SK-N-SH (cell line): ENCODE measurements around the gene PCSK5. TPM values are rescaled to one million over a fixed set of nuclear protein-coding genes. Genes with fewer than 3 reads are reported as not detected.

Experiments used
- CTCF ChIA-PET: fragments of 300-600, 350-600 bp; formaldehyde crosslinking; extraction: SDS; loops from one replicate; lab custom pipeline; 2021; lab: Yijun Ruan, JAX
- POLR2A ChIA-PET: fragments of 350-600 bp; sonication (Branson Sonifier 250); formaldehyde crosslinking; extraction: SDS; loops from one replicate; lab custom pipeline; 2020; ENCODE audit warnings: antibody characterized with exemption, inconsistent platforms; lab: Yijun Ruan, JAX
- DNase-seq: peaks from one replicate; pipeline ENCODE4 v3.0.0; 2012
- H2AFZ ChIP-seq: fragments of 200-600 bp; sonication (generic); 2 replicates; pipeline ENCODE4 v1.8.1; 2016; ENCODE audit warnings: antibody characterized with exemption, mild to moderate bottlenecking, low read depth
- H3F3A ChIP-seq: fragments of 200-600 bp; sonication (generic); replicated peaks from 2 replicates; pipeline ENCODE3; 2016; ENCODE audit warnings: antibody characterized with exemption, mild to moderate bottlenecking; ENCODE audit not compliant: insufficient read depth
- H3K27ac ChIP-seq, 2 experiments: fragments of 200-500 bp in 1 of 2; fragments of 200-600 bp in 1 of 2; sonication (Bioruptor generic) in 1 of 2; sonication (generic), shearing (Covaris generic) in 1 of 2; 2 replicates each; pipeline versions ENCODE4 v1.5.1 to v1.6.1; 2014 to 2016; ENCODE audit warnings: low read depth in 2 of 2, inconsistent platforms in 1 of 2, low read length in 1 of 2, mild to moderate bottlenecking in 1 of 2, mixed read lengths in 1 of 2
- H3K27me3 ChIP-seq: fragments of 200-600 bp; sonication (generic), shearing (Covaris generic); 2 replicates; pipeline ENCODE4 v1.6.1; 2016; ENCODE audit warnings: mixed run types; ENCODE audit not compliant: insufficient read depth
- H3K36me3 ChIP-seq, 2 experiments: fragments of 200-500 bp in 1 of 2; fragments of 200-600 bp in 1 of 2; sonication (Bioruptor generic) in 1 of 2; sonication (generic) in 1 of 2; replicated peaks in 1 of 2; 2 replicates each; pipeline versions ENCODE3 to v1.5.1; 2014 to 2016; ENCODE audit warnings: low read length in 1 of 2, mild to moderate bottlenecking in 1 of 2; ENCODE audit not compliant: insufficient read depth in 2 of 2, control insufficient read depth in 1 of 2
- H3K4me1 ChIP-seq, 2 experiments: fragments of 200-500 bp in 1 of 2; fragments of 200-600 bp in 1 of 2; sonication (Bioruptor generic) in 1 of 2; sonication (generic), shearing (Covaris generic) in 1 of 2; 2 replicates each; pipeline versions ENCODE4 v1.5.1 to v1.6.1; 2014 to 2016; ENCODE audit warnings: low read depth in 1 of 2, low read length in 1 of 2, mixed run types in 1 of 2; ENCODE audit not compliant: insufficient read depth in 2 of 2, control insufficient read depth in 1 of 2
- H3K4me2 ChIP-seq: fragments of 200-600 bp; sonication (generic), shearing (Covaris generic); 2 replicates; pipeline ENCODE4 v1.6.1; 2017; ENCODE audit warnings: mixed run types
- H3K4me3 ChIP-seq, 2 experiments: fragments of 200-500 bp in 1 of 2; fragments of 200-600 bp in 1 of 2; sonication (Bioruptor generic) in 1 of 2; sonication (generic), shearing (Covaris generic) in 1 of 2; 2 replicates each; pipeline versions ENCODE4 v1.5.1 to v1.8.1; 2014 to 2016; ENCODE audit warnings: low read depth in 2 of 2, inconsistent platforms in 1 of 2, low read length in 1 of 2, mild to moderate bottlenecking in 1 of 2, mixed read lengths in 1 of 2, moderate library complexity in 1 of 2
- H3K79me2 ChIP-seq: fragments of 200-600 bp; sonication (generic); 2 replicates; pipeline ENCODE4 v1.8.1; 2017; ENCODE audit warnings: mild to moderate bottlenecking; ENCODE audit not compliant: insufficient read depth
- H3K9ac ChIP-seq: fragments of 200-600 bp; sonication (generic); 2 replicates; pipeline ENCODE4 v1.6.1; 2017; ENCODE audit warnings: mixed run types
- H3K9me2 ChIP-seq: fragments of 200-600 bp; sonication (generic); 2 replicates; pipeline ENCODE4 v1.6.1; 2017; ENCODE audit warnings: mixed run types
- H3K9me3 ChIP-seq: fragments of 200-600 bp; sonication (generic); 2 replicates; pipeline ENCODE4 v1.6.1; 2017; ENCODE audit warnings: mixed run types, mild to moderate bottlenecking, moderate library complexity
- H4K20me1 ChIP-seq: fragments of 200-600 bp; sonication (generic); 2 replicates; pipeline ENCODE4 v1.6.1; 2017; ENCODE audit warnings: mild to moderate bottlenecking, mixed run types; ENCODE audit not compliant: insufficient read depth
- CHD2 ChIP-seq: fragments of 150-350 bp; IDR thresholded peaks from 2 replicates; pipeline ENCODE4 v1.6.1; 2018; ENCODE audit warnings: low read length; ENCODE audit not compliant: partially characterized antibody
- EP300 ChIP-seq, 2 experiments: IDR thresholded peaks; 2 replicates each; pipeline versions ENCODE4 v1.4.0 to v1.6.1; 2012; ENCODE audit warnings: borderline replicate concordance in 1 of 2, low read depth in 1 of 2, low read length in 1 of 2
- EZH2phosphoT487 ChIP-seq: fragments of 200-600 bp; sonication (generic); IDR thresholded peaks from 2 replicates; pipeline ENCODE4 v1.6.1; 2017; ENCODE audit warnings: low read depth, mixed run types, mild to moderate bottlenecking, antibody characterized with exemption, moderate library complexity, borderline replicate concordance
- FOXJ3 ChIP-seq: sonication (generic); formaldehyde crosslinking; IDR thresholded peaks from 2 replicates; pipeline ENCODE4 v1.5.1; 2020; ENCODE audit warnings: mild to moderate bottlenecking, missing genetic modification reagents
- IRF3 ChIP-seq: fragments of 150-350 bp; IDR thresholded peaks from 2 replicates; pipeline ENCODE4 v1.6.1; 2016; ENCODE audit warnings: mild to moderate bottlenecking, low read depth, low read length
- JUND ChIP-seq: IDR thresholded peaks from 2 replicates; pipeline ENCODE4 v1.4.0; 2012
- MXI1 ChIP-seq: IDR thresholded peaks from 2 replicates; pipeline ENCODE4 v1.6.1; 2012; ENCODE audit warnings: mild to moderate bottlenecking, low read depth, low read length, improper control_type of control experiment
- RAD21 ChIP-seq: IDR thresholded peaks from 2 replicates; pipeline ENCODE4 v1.6.1; 2012; ENCODE audit warnings: mild to moderate bottlenecking, low read length
- RCOR1 ChIP-seq: fragments of 150-350 bp; IDR thresholded peaks from 2 replicates; pipeline ENCODE4 v1.6.1; 2017; ENCODE audit warnings: antibody characterized with exemption, low read length
- RFX5 ChIP-seq: IDR thresholded peaks from 2 replicates; pipeline ENCODE4 v1.6.1; 2012; ENCODE audit warnings: mild to moderate bottlenecking, improper control_type of control experiment, low read length
- TAF1 ChIP-seq: IDR thresholded peaks from 2 replicates; pipeline ENCODE4 v1.6.1; 2012; ENCODE audit warnings: low read depth, mild to moderate bottlenecking, low read length, moderate library complexity, borderline replicate concordance
- TCF12 ChIP-seq: IDR thresholded peaks from 2 replicates; pipeline ENCODE4 v1.4.0; 2012
- ZBTB33 ChIP-seq: IDR thresholded peaks from 2 replicates; pipeline ENCODE4 v1.4.0; 2012; ENCODE audit warnings: low read depth, borderline replicate concordance
- WGBS: methylation state at CpG from one replicate; pipeline ENCODE4 v1.1.6; 2017; ENCODE audit warnings: low lambda C conversion rate; 5-methylcytosine and 5-hydroxymethylcytosine counted together
- polyA plus RNA-seq, 3 experiments: library from polyadenylated mRNA; depleted of rRNA; stranded (reverse); fragments of >200 nt; gene quantifications; 2 replicates each; pipeline ENCODE4 v1.2.3, GENCODE V29; 2012
- TF ChIP-seq, protein P1 (sequence below): fragments of 200-600 bp; sonication (generic); IDR thresholded peaks from 2 replicates; pipeline ENCODE4 v1.6.1; 2017; ENCODE audit warnings: antibody characterized with exemption, mild to moderate bottlenecking, moderate library complexity

The PCSK5 gene
- polyA plus RNA-seq, 1 of the 3 experiments (the other 2 are of a cell fraction), result 0.08 TPM

- no peak overlapping the region for H2AFZ ChIP-seq
- no peaks in the 10 kb centered on the region for H3K4me1 ChIP-seq
- no peaks in the 10 kb centered on the region for H3K79me2 ChIP-seq
- no peaks in the 10 kb centered on the region for H3K9me2 ChIP-seq
- DNase-seq, result no peak
- H3K4me2 ChIP-seq, result no peak overlapping the region
- TF ChIP-seq EZH2phosphoT487, result no peak
- no peak for TF ChIP-seq RFX5
- TF ChIP-seq RAD21, result no peak
- TF ChIP-seq CHD2, result no peak
- no peak for TF ChIP-seq IRF3
- no peak for TF ChIP-seq EP300 (IDR thresholded peaks at IDR 0.05; ENCODE audit: borderline replicate concordance in 1 of 2, low read depth in 1 of 2, low read length in 1 of 2)
- TF ChIP-seq MXI1, result no peak
- TF ChIP-seq JUND, result no peak
- no peak for TF ChIP-seq FOXJ3
- TF ChIP-seq RCOR1, result no peak
- TF ChIP-seq TCF12, result no peak
- TF ChIP-seq, protein P1, sequence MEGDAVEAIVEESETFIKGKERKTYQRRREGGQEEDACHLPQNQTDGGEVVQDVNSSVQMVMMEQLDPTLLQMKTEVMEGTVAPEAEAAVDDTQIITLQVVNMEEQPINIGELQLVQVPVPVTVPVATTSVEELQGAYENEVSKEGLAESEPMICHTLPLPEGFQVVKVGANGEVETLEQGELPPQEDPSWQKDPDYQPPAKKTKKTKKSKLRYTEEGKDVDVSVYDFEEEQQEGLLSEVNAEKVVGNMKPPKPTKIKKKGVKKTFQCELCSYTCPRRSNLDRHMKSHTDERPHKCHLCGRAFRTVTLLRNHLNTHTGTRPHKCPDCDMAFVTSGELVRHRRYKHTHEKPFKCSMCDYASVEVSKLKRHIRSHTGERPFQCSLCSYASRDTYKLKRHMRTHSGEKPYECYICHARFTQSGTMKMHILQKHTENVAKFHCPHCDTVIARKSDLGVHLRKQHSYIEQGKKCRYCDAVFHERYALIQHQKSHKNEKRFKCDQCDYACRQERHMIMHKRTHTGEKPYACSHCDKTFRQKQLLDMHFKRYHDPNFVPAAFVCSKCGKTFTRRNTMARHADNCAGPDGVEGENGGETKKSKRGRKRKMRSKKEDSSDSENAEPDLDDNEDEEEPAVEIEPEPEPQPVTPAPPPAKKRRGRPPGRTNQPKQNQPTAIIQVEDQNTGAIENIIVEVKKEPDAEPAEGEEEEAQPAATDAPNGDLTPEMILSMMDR, result no peak
- TF ChIP-seq TAF1, result no peak
- no peak for TF ChIP-seq ZBTB33
- peaks cover 2% of the 10 kb centered on the region for H3F3A ChIP-seq
- H3K9me3 ChIP-seq, result no peaks in the 10 kb centered on the region
- ChIA-PET POLR2A (no interaction called here), CTCF (no interaction called here)
- no peak overlapping the region for H3K9ac ChIP-seq
- no peaks in the 10 kb centered on the region for H3K36me3 ChIP-seq
- no peaks in the 10 kb centered on the region for H4K20me1 ChIP-seq
- H3K27ac ChIP-seq, result no peak overlapping the region
- H3K27me3 ChIP-seq, result peaks cover 4% of the 10 kb centered on the region; the same call in 1 of the 2 replicates
- no peak overlapping the region for H3K4me3 ChIP-seq
- 21% methylated on average over 6 of the region's 6 CpGs for WGBS
Observed at GRCh38 chr9:76221423-76221822, 330.9 kb downstream of the PCSK5 start.
